Muscle layer of colon (tissue), 2 donors: ENCODE results near the gene ABHD2.
"Not testable (repeated sequence)": the region's sequence is repeated elsewhere in the genome, so short reads cannot be mapped to it uniquely, and the experiment has no call there.

Experiments
- H3K27ac ChIP-seq: one replicate; pipeline ENCODE4 v1.7.0; 2013; ENCODE audit warnings: low read depth, mild to moderate bottlenecking, low read length, moderate library complexity
- H3K27me3 ChIP-seq, 2 donors: one replicate each; pipeline ENCODE4 v1.7.0; 2013; ENCODE audit warnings: low read length in 2 of 2, mild to moderate bottlenecking in 2 of 2; ENCODE audit not compliant: insufficient read depth in 2 of 2, control insufficient read depth in 1 of 2
- H3K36me3 ChIP-seq: one replicate; pipeline ENCODE4 v1.7.0; 2013; ENCODE audit warnings: mild to moderate bottlenecking, low read length; ENCODE audit not compliant: insufficient read depth
- H3K4me1 ChIP-seq: one replicate; pipeline ENCODE4 v1.7.0; 2013; ENCODE audit warnings: mild to moderate bottlenecking, low read length; ENCODE audit not compliant: insufficient read depth
- H3K4me3 ChIP-seq, 2 donors: one replicate each; pipeline ENCODE4 v1.7.0; 2013; ENCODE audit warnings: low read length in 2 of 2, low read depth in 1 of 2, mild to moderate bottlenecking in 1 of 2, moderate library complexity in 1 of 2
- H3K9ac ChIP-seq: one replicate; pipeline ENCODE4 v1.7.0; 2013; ENCODE audit warnings: low read length
- H3K9me3 ChIP-seq: one replicate; pipeline ENCODE4 v1.7.0; 2013; ENCODE audit warnings: mild to moderate bottlenecking, low read length
- donor health status: abdominal sarcoma.
- donor health status: Adenocarcinoma of cecum.

ABHD2 gene

DNA sequence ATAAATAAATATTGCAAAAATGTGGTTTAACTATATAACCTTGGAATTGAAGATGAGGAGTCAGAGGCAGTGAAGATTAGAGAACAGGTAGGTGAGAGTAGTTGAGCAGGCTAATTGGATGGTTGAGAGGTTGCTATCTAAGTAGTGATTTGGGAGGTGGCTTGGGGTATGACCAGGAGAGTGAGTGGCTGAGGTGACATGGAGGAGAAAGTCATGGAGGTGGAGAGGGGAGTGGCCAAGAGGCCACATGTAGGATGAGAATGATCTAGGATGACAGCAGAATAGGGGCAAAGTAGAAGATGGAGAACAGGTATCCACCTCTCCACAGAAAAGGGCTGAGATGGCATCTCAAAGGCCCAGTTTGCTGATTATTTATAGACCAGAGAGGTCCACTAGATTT lies 143.6 kb downstream of the ABHD2 start:
- Histone ChIP-seq H3K4me1 (no peaks in the 10 kb centered on the region), H3K9me3 (no peaks in the 10 kb centered on the region), H3K4me3 (no peak overlapping the region), H3K9ac (no peak overlapping the region), H3K27ac (no peak overlapping the region), H3K36me3 (no peaks in the 10 kb centered on the region), H3K27me3 (no peaks in the 10 kb centered on the region)

DNA sequence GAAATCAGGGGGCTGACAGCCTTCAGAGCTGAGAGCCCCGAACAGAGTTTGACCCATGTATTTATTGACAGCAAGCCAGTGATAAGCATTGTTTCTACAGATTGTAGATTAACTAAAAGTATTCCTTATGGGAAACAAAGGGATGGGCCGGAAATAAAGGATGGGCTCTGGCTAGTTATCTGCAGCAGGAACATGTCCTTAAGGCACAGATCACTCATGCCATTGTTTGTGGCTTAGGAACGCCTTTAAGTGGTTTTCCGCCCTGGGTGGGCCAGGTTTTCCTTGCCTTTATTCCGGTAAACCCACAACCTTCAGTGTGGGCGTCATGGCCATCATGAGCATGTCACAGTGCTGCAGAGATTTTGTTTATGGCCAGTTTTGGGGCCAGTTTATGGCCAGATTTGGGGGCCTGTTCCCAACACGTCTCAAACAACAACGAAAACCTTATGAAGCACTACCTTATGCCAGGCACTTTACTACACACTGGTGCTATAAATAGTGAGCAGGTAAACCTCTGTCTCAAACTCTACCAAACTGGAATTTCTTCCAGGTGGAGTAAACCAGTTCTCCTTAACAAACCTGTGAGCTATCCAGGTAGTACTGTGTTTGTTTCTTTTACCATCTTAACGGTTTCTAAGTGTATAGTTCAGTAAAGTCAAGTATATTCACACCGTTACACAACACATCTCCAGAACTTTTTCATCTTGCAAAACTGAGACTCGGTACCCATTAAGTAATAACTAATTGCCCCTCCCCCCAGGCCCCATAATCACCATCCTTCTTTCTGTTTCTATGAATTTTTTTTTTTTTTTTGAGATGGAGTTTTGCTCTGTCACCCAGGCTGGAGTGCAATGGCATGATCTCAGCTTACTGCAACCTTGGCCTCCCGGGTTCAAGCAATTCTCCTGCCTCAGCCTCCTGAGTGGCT lies 151.9 kb downstream of the ABHD2 start:
- H3K9ac ChIP-seq, H3K36me3 ChIP-seq, H3K9me3 ChIP-seq, H3K27ac ChIP-seq, H3K4me1 ChIP-seq, H3K27me3 ChIP-seq, H3K4me3 ChIP-seq: not testable (repeated sequence)

DNA sequence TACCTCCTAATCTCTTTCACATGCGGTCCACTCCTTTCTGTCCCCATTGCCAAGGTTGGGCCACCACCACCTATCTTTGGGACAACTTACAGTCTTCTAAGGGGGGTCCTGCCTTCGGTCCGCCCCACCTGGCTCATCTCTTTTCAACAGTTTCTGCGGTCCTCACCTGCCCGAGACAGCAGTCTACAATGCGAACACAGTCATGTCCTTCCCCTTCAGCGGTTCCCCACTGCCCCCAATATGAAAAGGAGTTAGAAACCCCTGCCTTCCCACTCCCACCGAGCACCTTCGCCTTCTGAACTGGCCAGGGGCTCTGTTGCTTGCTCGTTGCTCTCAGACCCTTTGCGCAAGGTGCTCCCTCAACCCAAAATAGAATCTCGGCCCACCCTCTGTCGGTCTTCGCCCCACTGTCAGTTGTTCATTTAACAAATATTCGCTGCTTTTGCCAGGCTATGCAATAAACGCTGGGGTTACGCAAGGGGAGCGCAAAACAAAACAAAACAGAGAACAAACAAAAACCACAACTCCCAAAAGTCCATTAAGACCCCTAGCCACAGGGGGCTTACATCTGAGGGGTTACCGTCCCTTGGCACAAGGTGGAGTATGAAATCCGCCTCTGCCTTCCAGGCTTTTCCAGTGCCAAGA lies 154.9 kb downstream of the ABHD2 start:
- Histone ChIP-seq H3K9ac (peak overlapping the region; percentile 18), H3K4me3 (peak overlapping the region; percentile 55 to 84), H3K9me3 (no peaks in the 10 kb centered on the region), H3K4me1 (peaks cover 9% of the 10 kb centered on the region), H3K36me3 (no peaks in the 10 kb centered on the region), H3K27me3 (no peaks in the 10 kb centered on the region), H3K27ac (no peak overlapping the region)

DNA sequence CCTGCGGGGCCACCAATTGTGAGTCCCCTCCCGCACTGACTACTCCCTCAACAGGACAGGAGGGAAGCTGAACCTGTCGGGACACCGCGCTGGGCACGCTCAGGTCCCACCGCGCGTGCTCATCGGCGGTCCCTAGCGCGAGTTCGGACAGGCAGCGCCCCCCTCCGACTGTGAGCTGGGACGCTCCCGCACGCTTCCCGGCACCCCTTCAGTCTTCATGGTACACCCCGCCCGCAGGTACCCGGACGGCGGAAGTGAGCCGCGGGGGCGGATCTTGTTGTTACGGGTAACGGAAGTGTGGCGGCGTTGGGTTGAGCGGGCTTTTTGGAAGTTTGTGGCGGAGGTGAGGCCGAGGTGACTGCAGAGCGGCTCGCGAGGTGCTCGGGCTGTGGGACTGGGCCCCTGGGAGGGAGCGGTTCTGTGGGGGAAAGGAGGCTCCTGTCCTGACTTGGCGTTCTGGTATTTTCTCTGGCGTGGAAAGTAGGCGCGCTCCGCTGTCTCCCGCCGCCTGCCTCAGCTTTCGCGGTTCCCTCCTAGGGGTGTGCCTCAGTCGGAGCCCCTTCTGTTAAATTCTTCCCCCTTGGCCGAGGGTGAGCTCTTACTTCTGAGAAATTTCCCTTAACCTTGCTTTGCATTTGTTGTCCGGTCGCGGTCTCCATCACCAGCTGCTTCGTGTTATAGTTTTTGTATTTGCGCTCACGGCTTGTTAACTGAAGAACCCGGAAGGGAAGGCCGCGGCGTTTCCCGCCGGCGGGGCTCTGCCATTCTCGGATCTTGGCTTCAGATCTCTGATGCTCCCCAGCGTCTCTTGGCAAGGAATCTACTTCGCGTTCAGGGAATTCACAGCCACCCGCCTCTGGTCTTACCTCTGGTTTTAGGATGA lies 155.7 kb downstream of the ABHD2 start, which contains the start of gene FANCI:
Gene FANCI (plus strand): TSS at position 289 of the 883 bp plus-strand sequence. CDS start 3,669 bp downstream, outside the sequence.
- H3K4me1 ChIP-seq: peaks cover 9% of the 10 kb centered on the region
- H3K9me3 ChIP-seq: no peaks in the 10 kb centered on the region
- H3K36me3 ChIP-seq: no peaks in the 10 kb centered on the region
- H3K4me3 ChIP-seq: peak within 1 kb of the TSS; percentile 55 to 84
- no peaks in the 10 kb centered on the region for H3K27me3 ChIP-seq
- peak within 1 kb of the TSS; percentile 18 for H3K9ac ChIP-seq
- no peak within 1 kb of the TSS for H3K27ac ChIP-seq

DNA sequence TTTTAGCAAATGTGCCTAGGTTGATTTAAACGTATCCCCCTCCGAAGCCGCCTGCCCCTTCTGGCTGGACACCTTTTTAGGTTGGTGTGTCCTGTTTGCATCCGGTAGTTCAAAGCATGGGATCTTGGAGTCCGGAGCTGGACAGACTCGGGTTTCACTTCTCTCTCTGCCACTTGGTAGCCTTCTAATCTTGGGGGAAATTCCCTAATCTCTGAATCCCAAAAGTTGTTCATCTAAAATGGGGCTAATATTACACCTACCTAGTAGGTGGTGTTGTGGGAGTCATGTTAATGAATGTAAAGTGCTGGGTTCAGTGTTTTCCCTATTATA lies 156.3 kb downstream of the ABHD2 start:
- peaks cover 9% of the 10 kb centered on the region for H3K4me1 ChIP-seq
- H3K4me3 ChIP-seq: peak overlapping the region; percentile 55 to 84
- peak overlapping the region; percentile 18 for H3K9ac ChIP-seq
- H3K27me3 ChIP-seq: no peaks in the 10 kb centered on the region
- no peak overlapping the region for H3K27ac ChIP-seq
- H3K36me3 ChIP-seq: no peaks in the 10 kb centered on the region
- no peaks in the 10 kb centered on the region for H3K9me3 ChIP-seq

DNA sequence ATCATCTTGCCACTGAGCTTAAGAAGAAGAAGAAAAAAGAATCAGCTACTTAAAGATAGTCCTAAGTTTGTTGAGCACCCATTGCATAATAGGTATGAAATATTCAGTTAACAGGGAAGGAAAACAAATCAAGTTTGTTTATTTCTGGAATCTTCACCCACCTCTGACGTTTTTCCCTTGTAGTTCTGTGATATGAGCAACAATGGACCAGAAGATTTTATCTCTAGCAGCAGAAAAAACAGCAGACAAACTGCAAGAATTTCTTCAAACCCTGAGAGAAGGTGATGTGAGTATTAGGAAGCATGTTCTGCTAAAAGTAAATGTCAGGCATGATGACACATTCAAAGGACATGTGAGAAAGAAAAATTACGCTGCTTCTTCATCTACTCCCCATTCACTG lies 159.2 kb downstream of the ABHD2 start:
- no peak overlapping the region for H3K4me3 ChIP-seq
- H3K9ac ChIP-seq: no peak overlapping the region
- no peaks in the 10 kb centered on the region for H3K36me3 ChIP-seq
- H3K4me1 ChIP-seq: peaks cover 9% of the 10 kb centered on the region
- H3K9me3 ChIP-seq: no peaks in the 10 kb centered on the region
- H3K27me3 ChIP-seq: no peaks in the 10 kb centered on the region
- H3K27ac ChIP-seq: no peak overlapping the region

DNA sequence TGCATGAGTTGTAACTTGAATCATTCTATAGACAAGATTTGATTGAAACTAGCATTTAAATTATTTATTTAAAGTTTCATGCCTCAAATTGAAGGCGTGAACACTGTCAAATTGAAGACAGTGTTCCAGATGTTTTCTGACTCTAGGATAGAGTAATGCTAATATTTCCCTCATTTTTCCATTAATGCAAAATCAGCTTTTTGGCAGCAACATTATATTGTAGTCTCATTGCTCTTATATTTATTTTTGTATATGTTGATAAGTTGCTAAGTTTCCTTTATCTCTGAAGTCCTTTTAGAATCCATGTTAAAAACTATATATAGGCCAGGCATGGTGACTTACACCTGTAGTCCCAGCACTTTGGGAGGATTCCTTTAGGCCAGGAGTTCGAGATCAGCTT lies 160.3 kb downstream of the ABHD2 start:
- Histone ChIP-seq H3K27me3 (no peaks in the 10 kb centered on the region), H3K27ac (no peak overlapping the region), H3K4me3 (no peak overlapping the region), H3K36me3 (no peaks in the 10 kb centered on the region), H3K4me1 (peaks cover 9% of the 10 kb centered on the region), H3K9me3 (no peaks in the 10 kb centered on the region), H3K9ac (no peak overlapping the region)

DNA sequence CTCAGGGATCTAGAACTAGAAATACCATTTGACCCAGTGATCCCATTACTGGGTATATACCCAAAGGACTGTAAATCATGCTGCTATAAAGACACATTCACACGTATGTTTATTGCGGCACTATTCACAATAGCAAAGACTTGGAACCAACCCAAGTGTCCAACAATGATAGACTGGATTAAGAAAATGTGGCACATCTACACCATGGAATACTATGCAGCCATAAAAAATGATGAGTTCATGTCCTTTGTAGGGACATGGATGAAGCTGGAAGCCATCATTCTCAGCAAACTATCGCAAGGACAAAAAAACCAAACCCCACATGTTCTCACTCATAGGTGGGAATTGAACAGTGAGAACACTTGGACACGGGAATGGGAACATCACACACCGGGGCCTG lies 161.9 kb downstream of the ABHD2 start:
- not testable (repeated sequence) for H3K27ac ChIP-seq, H3K4me1 ChIP-seq, H3K27me3 ChIP-seq, H3K9me3 ChIP-seq, H3K36me3 ChIP-seq, H3K4me3 ChIP-seq, H3K9ac ChIP-seq
